GM12892 (cell line): ENCODE measurements around the gene RTRAF.

Source experiments
- DNase-seq: peaks from one replicate; pipeline ENCODE4 v3.0.0; 2011; ENCODE audit not compliant: insufficient read length
- FAIRE-seq: peaks from 2 replicates; lab custom pipeline; 2011; peaks lifted over from hg19 to GRCh38; lab: Jason Lieb, UNC
- POLR2A ChIP-seq: IDR thresholded peaks from 2 replicates; pipeline ENCODE4 v1.6.1; 2011; ENCODE audit warnings: low read depth, low read length, control low read depth
- POLR2AphosphoS5 ChIP-seq: IDR thresholded peaks from 2 replicates; pipeline ENCODE4 v1.6.1; 2011; ENCODE audit warnings: low read depth, low read length, control low read depth
- TAF1 ChIP-seq: IDR thresholded peaks from 2 replicates; pipeline ENCODE4 v1.6.1; 2011; ENCODE audit warnings: low read depth, mild to moderate bottlenecking, control low read depth, low read length, borderline replicate concordance

The RTRAF gene

GRCh38 chr14:52052288-52052943 lies 63.1 kb downstream of the RTRAF start:
- TF ChIP-seq TAF1 (no peak), POLR2AphosphoS5 (no peak), POLR2A (no peak)
- DNase-seq (no peak), FAIRE-seq (no peak)

GRCh38 chr14:52053044-52053443 lies 63.7 kb downstream of the RTRAF start:
- no peak for DNase-seq
- FAIRE-seq = no peak
- TF ChIP-seq POLR2AphosphoS5 = no peak
- no peak for TF ChIP-seq TAF1
- no peak for TF ChIP-seq POLR2A

DNA sequence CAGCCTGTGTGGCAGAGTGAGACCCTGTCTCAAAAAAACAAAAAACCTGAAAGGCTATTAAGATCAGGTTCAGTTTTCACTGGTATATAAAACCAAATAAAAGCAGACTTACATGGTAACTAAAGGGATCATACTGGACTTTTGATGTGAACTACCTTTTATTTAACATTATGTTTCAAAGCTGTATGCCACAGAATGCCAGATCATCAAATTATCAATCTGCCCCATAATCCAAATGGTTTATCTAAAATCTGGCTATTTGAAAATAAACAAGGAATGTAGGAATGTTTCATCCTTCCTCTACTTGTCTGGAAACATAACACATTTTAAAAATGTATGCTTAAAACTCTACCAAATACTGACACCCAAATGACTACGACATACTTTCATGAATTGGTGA lies 65.3 kb downstream of the RTRAF start:
- FAIRE-seq = no peak
- no peak for DNase-seq
- TF ChIP-seq TAF1 (no peak), POLR2AphosphoS5 (no peak), POLR2A (no peak)

DNA sequence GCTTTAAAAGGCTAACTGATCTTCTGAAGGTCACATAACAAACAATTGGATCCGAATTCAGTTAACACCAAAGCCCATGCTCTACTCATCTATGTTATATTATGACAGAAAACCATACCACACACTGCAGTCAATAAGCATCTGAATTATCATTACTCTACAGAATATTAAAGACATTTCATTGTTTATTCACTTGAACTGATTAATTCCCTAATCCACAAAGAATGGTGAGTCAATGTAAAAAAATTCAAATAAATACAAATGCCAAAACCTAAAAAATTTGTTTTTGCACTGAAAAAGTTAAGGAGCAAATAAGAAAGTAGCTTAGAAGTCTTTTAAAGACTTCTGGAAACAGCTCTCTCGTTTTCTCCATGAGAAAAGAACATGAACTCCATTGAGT lies 65.8 kb downstream of the RTRAF start:
- DNase-seq = no peak

DNA sequence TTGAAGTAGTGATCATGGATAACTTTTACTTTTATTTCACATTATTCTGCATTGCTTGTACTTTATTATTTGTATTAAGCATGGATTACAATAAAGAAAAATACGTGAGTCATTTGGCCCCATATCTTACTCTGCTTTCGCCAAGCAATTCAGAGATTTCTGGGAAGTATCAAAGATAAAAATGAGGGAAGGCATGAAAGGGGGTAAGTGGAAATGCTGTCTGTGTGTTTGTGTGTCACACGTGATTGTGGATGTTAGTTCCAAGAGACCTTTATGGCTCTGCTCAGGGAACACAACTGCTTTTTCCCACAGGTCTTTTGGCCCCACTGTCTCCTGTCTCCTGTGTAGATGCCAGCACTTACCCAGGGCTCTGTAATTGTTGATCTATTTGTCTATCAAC lies 69.0 kb downstream of the RTRAF start:
- FAIRE-seq (no peak), DNase-seq (no peak)
- no peak for TF ChIP-seq TAF1
- TF ChIP-seq POLR2AphosphoS5 = no peak
- TF ChIP-seq POLR2A = no peak

More for the DNA sequence above, 65.8 kb downstream of the RTRAF start:
- FAIRE-seq = no peak
- no peak for TF ChIP-seq TAF1

GRCh38 chr14:52059649-52060048 lies 70.3 kb downstream of the RTRAF start:
- TF ChIP-seq TAF1 (no peak), POLR2AphosphoS5 (no peak), POLR2A (no peak)
- DNase-seq (no peak), FAIRE-seq (no peak)

DNA sequence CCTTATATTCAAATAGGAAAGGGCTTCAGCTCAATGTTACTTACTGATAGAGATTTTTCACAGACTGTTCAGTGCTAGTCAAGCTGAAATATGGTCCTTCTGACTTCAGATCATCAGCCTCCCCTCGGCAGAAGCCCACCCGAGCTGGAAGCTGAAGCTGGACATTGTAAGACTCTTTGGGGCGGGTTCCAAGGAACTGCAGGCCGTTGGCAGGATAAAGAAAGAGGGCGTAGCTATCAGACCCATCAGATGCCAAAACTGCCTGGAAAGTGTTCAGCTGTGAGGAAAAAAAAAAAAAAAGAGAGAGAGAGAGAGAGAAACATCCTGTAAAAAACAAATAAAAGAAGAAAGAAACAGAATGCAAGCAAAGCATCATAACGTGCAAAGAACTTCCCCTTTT lies 70.7 kb downstream of the RTRAF start:
- no peak for DNase-seq
- TF ChIP-seq POLR2AphosphoS5 (no peak), TAF1 (no peak), POLR2A (no peak)
- FAIRE-seq = no peak
